ENCODE results near the gene TOLLIP. TPM values are rescaled to one million over a fixed set of nuclear protein-coding genes. Genes with fewer than 3 reads are reported as not detected.

TOLLIP gene
- total RNA-seq, 6 donors from 2014 or later, result 39.5 to 97.4 (median 53.4) TPM

DNA sequence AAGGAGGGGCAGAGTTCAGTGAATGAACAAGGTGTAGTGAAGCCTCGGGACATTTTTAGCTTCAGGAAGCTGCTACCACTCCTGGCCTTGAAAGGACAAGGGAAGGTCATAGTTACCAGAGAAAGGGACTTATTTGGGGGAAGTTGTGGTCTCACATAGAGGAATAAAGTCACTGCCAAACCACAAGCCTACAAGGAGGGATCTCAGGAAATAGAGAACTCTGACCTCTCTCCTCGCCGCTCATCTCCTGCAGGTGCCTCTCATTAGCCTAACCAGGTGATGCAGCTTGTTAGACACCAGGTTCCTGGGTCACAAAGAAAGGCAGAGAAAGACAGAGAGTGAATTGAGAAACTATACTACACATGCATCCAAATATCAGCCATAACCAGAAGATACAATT, 14.3 kb upstream of the TOLLIP start:
- Histone ChIP-seq H3K36me3 (no peaks in the 10 kb centered on the region), H3K27ac (no peak overlapping the region), H3K9me3 (peaks cover 0 to 6% (median 2%) of the 10 kb centered on the region in 4 donors), H3K27me3 (no peaks in the 10 kb centered on the region), H3K4me1 (no peaks in the 10 kb centered on the region), H3K4me3 (no peak overlapping the region)
- DNase-seq (no peak), ATAC-seq (ENCODE audit: low FRiP score in 2 of 2) (no peak)
- TF ChIP-seq EP300 (IDR thresholded peaks at IDR 0.05) (no peak), CTCF (IDR thresholded peaks at IDR 0.05) (no peak), POLR2AphosphoS5 (IDR thresholded peaks at IDR 0.05) (no peak), POLR2A (IDR thresholded peaks at IDR 0.05) (no peak)
- 49 to 55% methylated on average over 3 of the region's 3 CpGs for WGBS, 2 donors

GRCh38 chr11:1317993-1318392, 8.6 kb upstream of the TOLLIP start:
- Histone ChIP-seq H3K36me3 (no peaks in the 10 kb centered on the region), H3K27ac (peak overlapping the region in 1 of 4 donors; percentile 45), H3K4me1 (no peaks in the 10 kb centered on the region), H3K4me3 (no peak overlapping the region), H3K27me3 (no peaks in the 10 kb centered on the region), H3K9me3 (no peaks in the 10 kb centered on the region)
- DNase-seq (no peak), ATAC-seq (ENCODE audit: low FRiP score in 2 of 2) (no peak)
- 73 to 78% methylated on average over 8 of the region's 8 CpGs for WGBS, 2 donors
- TF ChIP-seq POLR2A (IDR thresholded peaks at IDR 0.05) (no peak), CTCF (IDR thresholded peaks at IDR 0.05) (no peak), POLR2AphosphoS5 (IDR thresholded peaks at IDR 0.05) (no peak), EP300 (IDR thresholded peaks at IDR 0.05) (no peak)

DNA sequence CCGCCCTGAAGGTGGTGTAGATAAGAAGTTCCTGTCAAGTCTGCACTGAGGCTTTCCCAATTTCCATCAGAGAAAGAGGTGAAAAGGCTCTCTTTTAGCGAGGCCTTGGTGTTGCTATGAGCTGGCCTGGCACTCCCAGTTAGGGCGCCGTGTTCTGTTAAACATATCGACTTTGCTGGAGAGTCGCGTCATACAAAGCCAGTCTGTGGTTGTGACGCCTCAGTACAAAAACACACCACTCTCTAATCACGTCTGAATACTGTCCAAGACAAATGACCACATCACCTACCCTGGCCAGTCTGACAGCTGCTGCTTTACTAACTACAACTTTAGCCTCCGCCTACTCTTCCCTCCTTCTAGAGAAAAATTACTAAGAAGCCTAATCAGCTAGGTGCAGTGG, 8.0 kb upstream of the TOLLIP start:
- H3K4me1 ChIP-seq, result no peaks in the 10 kb centered on the region
- ATAC-seq (ENCODE audit: low FRiP score in 2 of 2) (no peak), DNase-seq (no peak)
- no peaks in the 10 kb centered on the region for H3K36me3 ChIP-seq
- H3K27ac ChIP-seq, result peak overlapping the region in 1 of 4 donors; percentile 45
- H3K9me3 ChIP-seq, result no peaks in the 10 kb centered on the region
- TF ChIP-seq CTCF (IDR thresholded peaks at IDR 0.05) (no peak), EP300 (IDR thresholded peaks at IDR 0.05) (no peak), POLR2A (IDR thresholded peaks at IDR 0.05) (no peak), POLR2AphosphoS5 (IDR thresholded peaks at IDR 0.05) (no peak)
- H3K4me3 ChIP-seq, result no peak overlapping the region
- H3K27me3 ChIP-seq, result no peaks in the 10 kb centered on the region
- WGBS, 2 donors, result 84 to 85% methylated on average over 10 of the region's 10 CpGs

- Histone ChIP-seq H3K27ac (peak overlapping the region in 2 of 4 donors; percentile 93 to 95), H3K36me3 (peaks cover 0 to 3% (median 0%) of the 10 kb centered on the region in 4 donors), H3K9me3 (no peaks in the 10 kb centered on the region), H3K27me3 (no peaks in the 10 kb centered on the region), H3K4me3 (peak overlapping the region in 2 of 4 donors; percentile 97), H3K4me1 (peaks cover 35 to 40% (median 38%) of the 10 kb centered on the region in 4 donors)
- DNase-seq (peak in 1 of 2 donors; percentile 80), ATAC-seq (ENCODE audit: low FRiP score in 2 of 2) (no peak)
- 59 to 68% methylated on average over 15 of the region's 15 CpGs for WGBS, 2 donors
- TF ChIP-seq CTCF (IDR thresholded peaks at IDR 0.05) (no peak), EP300 (IDR thresholded peaks at IDR 0.05) (no peak), POLR2AphosphoS5 (IDR thresholded peaks at IDR 0.05) (no peak), POLR2A (IDR thresholded peaks at IDR 0.05) (no peak)
Observed at GRCh38 chr11:1310772-1311468, 1.5 kb upstream of the TOLLIP start.

GRCh38 chr11:1310318-1310687, 871 bp upstream of the TOLLIP start:
- Histone ChIP-seq H3K4me1 (peaks cover 41 to 47% (median 44%) of the 10 kb centered on the region in 4 donors), H3K36me3 (peaks cover 0 to 9% (median 2%) of the 10 kb centered on the region in 4 donors), H3K27ac (peak overlapping the region; percentile 89 to 95 (median 92)), H3K9me3 (no peaks in the 10 kb centered on the region), H3K4me3 (peak overlapping the region; percentile 17 to 97 (median 80)), H3K27me3 (no peaks in the 10 kb centered on the region)
- TF ChIP-seq EP300 (IDR thresholded peaks at IDR 0.05) (no peak), POLR2A (IDR thresholded peaks at IDR 0.05) (no peak), POLR2AphosphoS5 (IDR thresholded peaks at IDR 0.05) (no peak), CTCF (IDR thresholded peaks at IDR 0.05) (no peak)
- WGBS, 2 donors, result 77 to 78% methylated on average over 18 of the region's 18 CpGs
- DNase-seq (no peak), ATAC-seq (ENCODE audit: low FRiP score in 2 of 2) (no peak)
